HG02840 (cell line): ENCODE data around the gene PITPNB.

Experiments used
- ATAC-seq: cut with Tn5 transposase; IDR thresholded peaks from one replicate; pipeline ENCODE4 v1.9.1; 2021; ENCODE audit warnings: mild to moderate bottlenecking, moderate library complexity, moderate number of reproducible peaks; ENCODE audit not compliant: unreplicated experiment, low FRiP score

PITPNB gene

GRCh38 chr22:27881421-27881820 lies 37.6 kb downstream of the PITPNB start:
- no peak for ATAC-seq

DNA sequence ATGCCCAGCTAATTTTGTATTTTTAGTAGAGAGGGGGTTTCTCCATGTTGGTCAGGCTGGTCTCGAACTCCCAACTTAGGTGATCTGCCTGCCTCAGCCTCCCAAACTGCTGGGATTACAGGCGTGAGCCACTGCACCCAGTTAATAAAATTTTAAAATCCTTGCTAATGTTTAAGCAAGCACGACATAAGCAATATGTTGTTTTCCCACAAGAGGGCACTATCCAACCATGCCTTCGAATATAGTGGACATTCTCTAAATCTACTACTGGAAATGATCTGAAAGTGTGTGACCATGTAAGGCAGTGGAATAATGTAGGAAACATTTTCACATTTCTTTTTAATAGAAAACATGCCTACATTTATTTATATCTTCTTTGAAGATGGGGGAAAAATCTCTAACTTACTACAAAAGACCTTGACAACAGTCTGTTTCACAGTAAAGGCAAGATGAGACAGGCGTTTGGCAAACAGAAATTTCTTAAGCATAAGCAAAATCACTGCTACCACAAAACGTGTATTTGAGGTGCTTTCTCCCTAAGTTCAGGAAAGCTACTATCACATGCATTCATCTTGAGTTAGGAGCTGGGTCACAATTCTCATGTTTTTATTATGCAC lies 38.2 kb downstream of the PITPNB start:
- ATAC-seq, result no peak

- ATAC-seq, result no peak
Observed at GRCh38 chr22:27879923-27880322, 39.1 kb downstream of the PITPNB start.

DNA sequence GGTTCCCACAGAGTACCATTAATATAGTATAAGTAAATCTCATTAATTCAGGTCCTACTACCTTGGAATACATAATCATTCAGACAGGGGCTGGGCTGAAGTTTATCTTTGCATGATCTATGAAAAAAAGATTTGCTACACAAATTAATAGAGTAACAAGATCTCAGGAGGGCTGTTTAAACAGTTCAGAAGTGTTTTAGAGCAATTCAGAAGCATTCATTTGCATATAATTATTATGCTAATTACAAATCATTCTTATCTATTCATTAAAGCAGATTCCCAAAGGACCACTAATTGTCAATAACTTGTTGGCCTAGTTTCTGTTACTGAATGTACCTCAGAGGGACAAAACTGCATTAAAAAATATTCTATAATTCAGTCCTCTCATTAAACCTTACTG lies 40.5 kb downstream of the PITPNB start:
- no peak for ATAC-seq

GRCh38 chr22:27877501-27877900 lies 41.6 kb downstream of the PITPNB start:
- no peak for ATAC-seq

DNA sequence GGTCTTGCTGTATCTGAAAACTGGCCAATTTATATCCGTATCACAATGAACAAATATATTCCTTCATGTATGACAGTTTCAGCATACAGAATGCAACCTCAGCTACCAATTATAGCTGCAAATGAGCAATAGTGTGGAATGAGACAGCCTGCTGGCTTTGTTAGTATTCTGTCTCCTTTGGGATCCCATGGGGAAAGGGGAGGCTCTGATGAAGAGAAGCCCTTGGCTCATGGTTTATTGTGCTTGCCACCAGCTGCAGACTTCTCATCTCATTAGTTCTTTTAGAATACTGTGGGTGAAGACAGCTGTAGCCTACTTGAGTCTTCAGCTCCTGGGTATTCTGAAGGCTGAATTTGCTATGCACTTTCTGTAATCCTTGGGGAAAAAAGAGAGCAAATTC lies 42.4 kb downstream of the PITPNB start:
- ATAC-seq, result no peak

DNA sequence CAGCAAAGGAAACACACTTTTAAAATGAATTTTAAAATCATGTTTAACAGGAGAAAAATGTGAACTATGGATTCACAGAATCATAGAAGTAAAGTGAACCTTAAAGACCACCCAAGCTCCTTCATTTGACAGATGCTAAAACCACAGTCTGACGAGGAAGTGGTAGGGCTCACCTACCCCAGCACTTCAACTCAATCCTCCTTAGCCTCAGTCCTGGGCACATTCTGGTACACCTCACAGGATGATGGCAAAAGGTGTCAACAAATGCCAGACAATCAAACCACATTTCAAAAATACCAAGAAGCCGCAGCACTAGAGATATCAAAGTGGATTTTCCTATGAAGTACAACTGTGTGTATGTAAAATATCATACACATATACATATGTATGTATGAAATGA lies 43.1 kb downstream of the PITPNB start:
- no peak for ATAC-seq

GRCh38 chr22:27874764-27875163 lies 44.3 kb downstream of the PITPNB start:
- no peak for ATAC-seq

- no peak for ATAC-seq
Observed at GRCh38 chr22:27874185-27874584, 44.9 kb downstream of the PITPNB start.

DNA sequence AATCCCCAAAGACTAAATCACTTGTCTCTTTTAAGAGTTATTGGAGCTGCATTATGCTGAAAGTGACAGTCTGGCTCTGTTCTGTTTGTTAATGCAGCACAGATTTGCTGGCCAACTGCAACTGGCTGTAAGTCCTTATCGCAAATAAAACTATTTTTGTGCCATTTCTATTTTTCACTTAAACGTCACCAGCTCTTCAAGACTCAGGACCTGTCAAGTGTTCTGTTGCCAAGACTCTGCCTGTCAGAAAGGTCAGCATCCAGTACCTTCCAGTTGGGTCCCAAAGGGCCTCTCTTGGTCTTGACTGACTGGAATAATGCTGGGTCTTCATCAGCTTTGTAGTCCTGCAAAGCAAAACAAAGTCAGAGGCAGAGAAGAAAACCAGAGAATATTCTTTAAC lies 45.6 kb downstream of the PITPNB start:
- no peak for ATAC-seq

DNA sequence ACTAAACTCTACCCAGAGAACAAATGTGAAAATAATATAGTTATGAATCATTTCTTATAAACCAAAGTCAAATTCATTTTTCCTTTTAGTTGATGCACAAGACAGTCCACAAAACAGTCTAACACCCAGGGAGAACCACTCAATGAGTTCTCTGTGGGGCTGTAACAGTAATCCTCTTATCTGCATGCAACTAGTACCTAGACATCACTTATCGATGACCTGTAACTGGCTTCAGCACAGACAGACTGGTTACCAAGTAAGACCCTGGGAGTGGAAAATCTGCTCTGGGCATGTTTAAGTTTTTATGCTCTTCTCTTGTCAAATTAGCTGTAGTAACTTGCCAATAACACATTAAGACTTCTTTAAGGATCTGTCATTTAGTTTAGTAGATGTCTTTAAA lies 46.6 kb downstream of the PITPNB start:
- ATAC-seq, result no peak

DNA sequence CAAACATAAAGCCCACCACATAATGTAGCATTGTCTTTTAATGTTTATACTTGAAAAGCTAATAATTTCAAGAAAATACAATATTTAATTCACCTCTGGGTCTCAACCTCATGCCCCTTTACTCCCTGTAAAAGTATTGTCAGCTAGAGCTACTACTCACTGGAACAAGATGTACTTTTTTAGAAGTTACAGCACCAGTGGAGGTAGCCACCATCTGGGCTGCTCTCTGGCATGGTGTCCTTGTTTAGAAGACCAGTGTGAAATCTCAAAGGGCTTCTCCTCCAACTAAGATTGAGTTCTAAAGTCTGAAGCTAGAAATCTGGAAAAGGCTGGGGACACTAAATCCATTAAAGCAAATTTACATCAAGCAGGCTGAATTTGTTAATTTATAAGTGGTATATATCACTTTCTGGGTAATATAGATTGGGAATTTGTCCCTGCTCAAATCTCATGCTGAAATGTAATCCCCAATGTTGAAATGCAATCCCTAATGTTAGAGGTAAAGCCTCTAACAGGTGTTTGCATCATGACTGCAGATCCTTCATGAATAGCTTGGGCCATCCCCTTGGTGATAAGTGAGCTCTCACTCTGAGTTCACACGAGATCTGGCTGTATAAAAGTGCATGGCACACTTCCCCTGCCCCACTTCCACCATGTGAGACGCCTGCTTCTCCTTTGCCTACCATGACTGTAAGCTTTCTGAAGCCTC lies 47.6 kb downstream of the PITPNB start:
- no peak for ATAC-seq

DNA sequence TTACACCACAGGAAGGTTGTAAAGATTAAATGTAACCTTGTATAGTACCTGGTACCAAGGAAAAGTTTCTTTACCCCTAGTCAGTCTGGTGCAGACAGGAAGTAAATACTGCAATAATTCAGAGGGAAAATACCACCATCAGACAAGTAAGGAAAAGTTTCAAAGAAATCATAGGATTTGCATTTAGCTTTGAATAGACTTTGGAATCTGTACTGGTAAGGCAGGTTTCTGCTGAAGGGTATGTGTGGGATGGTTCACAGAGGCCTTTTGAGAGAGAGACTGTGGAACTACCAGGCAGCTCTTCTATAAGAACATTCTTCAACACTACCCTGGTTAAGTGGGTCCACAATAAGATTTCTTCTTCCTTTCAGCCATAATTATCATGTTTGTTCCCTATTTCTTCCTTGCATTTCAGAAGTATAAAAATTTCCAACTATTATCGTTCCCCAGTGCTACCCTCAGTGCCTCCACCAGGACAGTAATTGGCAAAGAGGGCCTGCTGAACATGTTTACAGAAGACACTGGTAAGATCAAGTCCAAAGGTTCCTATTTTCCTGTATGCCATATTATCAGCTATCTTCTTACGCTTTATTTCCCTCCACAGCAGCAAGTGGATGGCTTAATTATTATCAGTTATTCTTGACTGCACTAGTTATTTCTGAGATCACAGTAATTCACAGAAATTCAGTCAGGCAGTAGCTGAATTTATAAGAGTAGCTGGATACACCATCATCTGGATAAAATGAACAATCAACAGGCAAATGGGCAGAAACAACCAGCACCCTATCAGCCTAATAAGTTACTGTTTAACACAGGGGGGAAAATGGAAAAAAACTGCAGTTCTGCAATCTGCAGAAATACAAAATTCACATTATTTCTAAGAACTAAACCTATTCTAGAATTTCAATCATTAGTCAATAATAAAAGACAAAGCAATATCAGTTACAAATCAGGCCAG lies 48.5 kb downstream of the PITPNB start:
- no peak for ATAC-seq

DNA sequence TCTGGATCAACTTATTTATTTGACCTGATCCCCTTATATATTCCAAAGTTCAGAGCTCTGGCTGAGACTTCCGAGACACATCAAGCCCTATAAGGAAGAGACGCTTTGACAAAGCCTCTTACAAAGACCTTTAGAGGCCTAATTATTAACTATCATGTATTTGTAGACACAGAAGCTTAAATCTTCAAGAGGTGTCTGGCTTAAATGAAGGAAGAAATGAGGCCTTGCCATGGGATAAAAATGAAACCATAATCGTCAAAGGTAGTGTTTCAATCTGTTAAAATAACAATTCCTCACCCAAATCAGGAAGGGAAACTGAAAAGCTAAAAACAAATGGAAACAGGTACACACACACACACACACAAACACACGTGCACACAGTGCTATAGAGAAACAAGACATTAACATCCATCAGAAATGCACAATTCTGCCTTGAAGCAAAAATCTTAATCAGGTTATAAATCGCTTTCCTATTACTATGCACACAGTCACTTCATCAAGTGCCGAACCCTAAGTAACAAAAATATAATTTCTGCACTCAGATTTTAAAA lies 50.2 kb downstream of the PITPNB start:
- ATAC-seq, result no peak

DNA sequence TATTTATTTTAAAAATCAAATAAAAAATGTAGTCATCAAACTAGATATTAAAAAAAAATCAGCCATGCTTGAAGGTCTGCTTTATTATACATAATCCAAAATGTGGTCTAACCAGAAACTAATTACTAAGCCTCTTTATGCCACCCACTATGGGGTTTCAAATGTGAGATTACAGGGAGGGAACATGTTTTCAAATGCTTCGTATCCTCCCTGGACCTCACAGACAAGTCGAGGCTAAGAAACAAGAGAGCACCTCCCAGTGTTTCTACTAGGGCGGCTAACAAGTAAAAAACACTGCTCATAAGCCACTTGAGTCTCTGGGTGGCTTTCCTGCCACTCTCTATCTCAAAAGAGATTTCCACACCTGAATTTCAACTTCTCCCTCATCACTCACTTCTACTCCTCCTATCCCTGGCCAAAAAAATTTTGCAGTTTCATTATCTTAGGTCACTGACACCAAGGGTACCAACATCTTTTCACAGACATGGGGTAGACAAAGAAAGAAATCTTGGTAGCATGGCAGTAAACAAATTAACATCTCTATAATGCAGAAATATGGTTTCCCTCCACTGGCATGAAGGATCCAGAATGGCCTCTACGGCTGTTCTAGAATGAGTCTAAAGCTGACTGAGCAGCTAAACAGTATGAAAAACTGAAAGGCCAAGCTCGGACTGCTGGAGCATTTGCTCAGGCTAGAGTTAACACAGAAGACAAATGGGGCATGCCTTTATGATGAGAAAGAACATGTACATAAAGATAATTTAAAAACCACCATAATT lies 50.9 kb downstream of the PITPNB start:
- no peak for ATAC-seq

DNA sequence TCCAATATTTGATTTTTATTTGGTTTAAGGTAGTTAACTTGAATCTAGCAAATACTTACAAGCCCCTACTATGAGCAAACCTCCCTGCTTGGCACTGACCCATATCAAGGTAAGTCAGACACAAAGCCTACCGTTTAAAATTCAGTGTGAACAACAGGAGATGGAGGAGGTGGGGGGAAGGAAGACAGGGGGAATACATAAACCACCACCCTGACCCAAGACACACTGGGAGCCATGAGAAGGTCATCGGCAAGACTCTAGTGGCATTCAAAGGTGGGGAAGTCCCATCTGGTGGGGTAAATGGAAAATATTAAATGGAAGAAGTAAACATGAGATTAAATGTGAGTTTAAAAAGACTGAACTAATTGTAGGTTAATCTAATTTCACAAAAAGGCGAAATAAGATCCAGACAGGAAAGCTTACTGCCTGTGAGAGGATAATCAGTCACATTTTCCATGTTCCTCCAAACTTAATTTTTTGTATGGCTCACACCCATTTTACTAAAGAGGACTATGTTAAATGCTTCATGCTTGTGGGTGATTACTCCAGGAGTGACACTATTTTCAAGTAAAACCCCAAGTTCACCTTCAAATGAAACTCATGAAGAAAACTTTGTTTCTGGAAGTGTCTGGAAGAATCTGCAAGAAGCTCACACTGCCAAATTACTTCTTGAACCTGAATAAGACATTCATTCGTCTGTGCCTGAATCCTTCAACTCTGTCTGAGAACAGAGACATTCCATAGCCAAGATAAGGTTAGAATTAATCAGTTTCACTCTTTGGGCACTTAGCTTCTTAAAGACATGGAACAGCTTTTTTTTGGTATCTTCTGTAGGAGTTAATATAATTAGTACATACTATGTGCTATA lies 51.7 kb downstream of the PITPNB start:
- no peak for ATAC-seq

- ATAC-seq, result no peak
Observed at GRCh38 chr22:27866135-27867084, 52.6 kb downstream of the PITPNB start.

DNA sequence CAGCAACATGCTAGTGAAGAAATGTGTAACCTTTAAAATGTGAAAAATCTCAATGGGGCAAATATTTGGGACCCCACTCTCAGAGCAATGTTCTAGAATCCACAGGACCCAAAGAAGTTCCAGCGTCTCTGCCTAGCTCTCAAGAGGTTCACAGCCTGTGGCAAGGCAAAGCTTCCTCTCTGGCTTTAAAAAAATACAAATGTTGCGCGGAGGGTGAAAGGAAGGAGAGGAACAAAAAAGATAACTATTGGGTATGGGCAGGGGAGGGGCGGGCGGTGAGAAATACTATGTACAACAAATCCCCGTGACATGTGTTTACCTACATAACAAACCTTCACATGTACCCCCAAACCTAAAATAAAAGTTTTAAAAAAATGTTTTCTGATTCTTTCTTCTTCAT lies 53.6 kb downstream of the PITPNB start:
- no peak for ATAC-seq
